GM21423 (cell line): ENCODE data around the gene QSOX2.

Source experiments
- ATAC-seq: cut with Tn5 transposase; IDR thresholded peaks from one replicate; pipeline ENCODE4 v1.9.1; 2021; ENCODE audit warnings: mild to moderate bottlenecking, moderate library complexity; ENCODE audit not compliant: unreplicated experiment

The QSOX2 gene

DNA sequence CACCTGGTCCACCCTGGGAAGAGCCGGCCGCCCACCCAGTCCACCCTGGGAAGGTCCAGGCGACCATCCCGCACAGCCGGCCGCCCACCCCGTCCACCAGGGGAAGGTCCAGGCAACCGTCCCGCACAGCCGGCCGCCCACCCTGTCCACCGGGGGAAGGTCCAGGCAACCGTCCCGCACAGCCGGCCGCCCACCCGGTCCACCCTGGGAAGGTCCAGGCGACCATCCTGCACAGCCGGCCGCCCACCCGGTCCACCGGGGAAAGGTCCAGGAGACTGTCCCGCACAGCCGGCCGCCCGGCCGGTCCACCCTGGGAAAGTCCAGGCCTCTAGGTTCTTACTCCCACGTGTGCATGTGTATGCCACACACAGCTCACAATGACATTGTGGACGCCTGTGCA lies 6.7 kb upstream of the QSOX2 start:
- ATAC-seq = no peak

GRCh38 chr9:136251264-136252115 lies 5.9 kb upstream of the QSOX2 start:
- ATAC-seq = no peak

DNA sequence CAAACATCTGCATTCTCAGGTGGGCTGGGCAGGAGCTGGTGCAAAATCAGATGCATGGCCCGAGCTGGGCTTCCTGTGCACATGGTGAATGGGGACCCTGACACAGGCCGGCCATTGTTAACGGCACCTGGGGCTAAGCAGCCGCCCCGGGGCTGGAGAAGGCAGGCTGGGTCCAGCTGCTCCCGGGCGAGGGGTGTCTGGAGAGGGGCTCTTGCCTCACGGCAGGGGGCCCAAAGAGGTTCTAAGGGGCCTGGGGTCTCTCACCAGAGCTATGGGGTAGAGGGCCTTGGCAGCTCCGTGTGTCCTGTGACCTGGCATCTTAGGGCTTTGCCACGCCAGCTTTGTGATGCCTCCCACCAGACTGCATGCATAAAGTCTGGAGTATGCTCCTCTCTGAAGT lies 5.1 kb upstream of the QSOX2 start:
- ATAC-seq = no peak

- no peak for ATAC-seq
These were observed 4.4 kb upstream of the QSOX2 start for GRCh38 chr9:136249877-136250559.

- ATAC-seq = no peak
These were observed 3.6 kb upstream of the QSOX2 start for GRCh38 chr9:136248951-136249876.

DNA sequence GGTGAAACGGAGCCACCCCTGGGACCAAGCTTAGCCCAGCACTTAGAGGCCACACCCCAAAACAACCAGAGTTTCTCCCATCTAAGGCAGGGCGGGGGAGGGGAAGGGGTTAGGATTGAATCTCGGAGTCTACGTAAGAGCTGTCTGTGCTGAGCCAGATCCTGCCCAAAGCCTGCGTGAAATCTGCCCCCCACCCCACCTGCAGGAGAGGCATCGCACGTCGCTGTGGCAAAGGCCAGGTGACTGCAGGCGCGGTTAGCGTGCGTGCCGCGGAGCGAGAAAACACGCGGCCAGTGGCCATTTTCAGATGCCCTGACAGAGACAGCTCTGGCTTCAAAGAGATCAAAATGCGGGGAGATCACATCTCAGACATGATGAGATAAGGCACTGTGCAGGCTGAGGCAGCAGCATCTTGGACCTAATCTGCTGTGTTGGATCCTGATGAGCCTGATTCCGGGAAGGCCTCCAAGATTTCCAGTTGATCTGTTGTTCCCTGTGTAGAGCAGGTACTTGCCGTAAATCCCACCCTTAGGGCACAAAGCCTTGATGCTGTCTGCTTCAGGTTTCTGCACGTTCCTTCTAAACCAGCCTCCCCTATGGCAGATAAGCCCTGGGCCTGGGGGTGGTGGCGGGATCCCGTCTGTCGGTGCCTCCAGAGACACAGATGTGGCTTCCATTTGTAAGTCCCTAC lies 2.5 kb upstream of the QSOX2 start:
- no peak for ATAC-seq

GRCh38 chr9:136247551-136247916 lies 1.9 kb upstream of the QSOX2 start:
- no peak for ATAC-seq

- no peak for ATAC-seq
These were observed 1.4 kb upstream of the QSOX2 start for GRCh38 chr9:136246849-136247550.

DNA sequence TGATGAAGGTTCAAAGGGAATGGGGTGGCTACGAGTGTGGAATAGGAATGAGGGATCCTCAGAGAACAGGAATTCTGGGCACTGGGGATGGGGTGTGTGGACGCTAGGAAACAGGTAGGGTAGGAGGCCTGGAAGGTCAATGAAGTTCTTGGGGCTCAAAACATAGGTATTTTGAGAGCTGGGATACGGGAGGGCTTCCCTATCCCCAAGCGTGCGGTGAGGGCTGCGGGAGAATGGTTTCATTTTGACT lies 718 bp downstream of the QSOX2 start:
- ATAC-seq = no peak

GRCh38 chr9:136244122-136244968 lies 1.3 kb downstream of the QSOX2 start:
- ATAC-seq = peak; percentile 29

DNA sequence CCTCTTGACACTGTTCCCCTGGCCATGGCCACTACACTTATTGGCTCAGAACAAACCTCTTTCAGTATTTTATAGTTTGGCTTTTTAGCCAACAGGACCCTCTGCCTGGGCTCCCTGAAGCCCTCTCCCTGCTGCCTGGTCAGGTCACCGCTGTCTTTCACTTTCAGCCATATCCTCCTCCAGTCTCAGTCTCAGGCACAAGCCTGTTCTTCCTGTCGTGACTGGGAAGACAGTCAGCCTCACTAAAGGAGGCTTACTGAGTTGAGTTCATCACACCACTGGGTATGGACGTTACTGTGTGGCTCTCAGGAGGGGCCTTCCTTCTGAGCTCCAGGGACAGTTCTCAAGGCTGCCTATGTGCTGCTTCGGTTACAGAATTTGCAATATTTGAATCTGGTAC lies 2.0 kb downstream of the QSOX2 start:
- peak; percentile 28 for ATAC-seq

GRCh38 chr9:136242918-136243525 lies 2.6 kb downstream of the QSOX2 start:
- ATAC-seq = no peak

DNA sequence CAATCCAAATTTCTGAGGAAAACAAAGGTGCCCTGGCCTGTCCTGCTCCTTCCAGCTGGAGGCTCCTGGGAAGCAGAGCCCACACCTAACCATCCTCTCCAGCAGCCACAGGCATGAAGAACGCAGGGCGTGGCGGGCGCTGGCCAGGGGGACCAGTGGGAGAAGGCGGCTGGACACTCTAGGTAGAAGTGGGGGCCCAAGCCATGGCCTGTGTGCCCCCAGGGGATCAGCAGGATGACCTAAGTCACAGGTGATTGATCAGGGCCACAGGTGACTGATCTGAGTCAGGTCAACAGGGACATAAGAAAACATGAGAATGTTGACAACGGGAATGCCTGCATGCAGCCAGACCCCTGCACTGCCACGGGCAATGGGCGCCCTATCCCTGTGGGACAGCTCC lies 3.4 kb downstream of the QSOX2 start:
- no peak for ATAC-seq

- ATAC-seq = no peak
These were observed 4.1 kb downstream of the QSOX2 start for GRCh38 chr9:136241542-136241941.

DNA sequence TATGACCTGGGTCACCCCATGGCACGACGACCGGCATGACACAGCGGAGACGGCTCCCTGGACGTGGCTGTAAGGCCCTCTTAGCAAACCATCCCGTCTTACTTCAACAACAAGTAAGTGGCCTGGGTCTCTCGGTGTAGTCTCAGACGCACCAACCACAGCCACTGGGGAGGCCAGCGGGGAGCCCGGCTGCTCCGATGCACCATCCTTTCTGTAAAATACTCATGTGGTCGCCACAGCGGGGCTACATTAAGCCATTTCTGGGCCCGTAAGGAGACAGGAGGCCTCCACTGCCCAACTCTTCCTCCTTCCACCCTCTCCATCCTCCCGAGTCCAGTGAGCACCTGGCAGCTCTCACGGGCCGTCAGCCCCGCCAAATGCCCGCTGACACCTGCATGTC lies 4.7 kb downstream of the QSOX2 start:
- ATAC-seq = no peak

DNA sequence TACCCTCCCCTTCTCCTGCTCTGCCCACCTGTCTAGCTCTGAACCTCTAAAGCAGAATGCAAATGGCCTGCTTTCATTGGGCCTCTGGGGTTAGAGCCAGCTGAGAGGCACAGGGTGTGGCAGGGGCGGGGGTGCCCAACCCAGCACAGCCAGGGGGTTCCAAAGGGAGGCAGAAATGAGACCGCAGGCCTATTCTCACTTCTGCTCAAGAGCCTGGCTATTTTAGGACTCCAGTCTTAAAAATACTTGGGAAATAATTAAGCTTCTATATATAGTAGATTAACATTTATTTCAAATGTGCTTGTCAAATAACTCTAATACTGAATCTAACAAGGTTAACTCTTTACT lies 5.7 kb downstream of the QSOX2 start:
- ATAC-seq = no peak

GRCh38 chr9:136239135-136239982 lies 6.3 kb downstream of the QSOX2 start:
- no peak for ATAC-seq

GRCh38 chr9:136238342-136238732 lies 7.3 kb downstream of the QSOX2 start:
- no peak for ATAC-seq
